ENCODE data around the gene HOXA3. TPM values are rescaled to one million over a fixed set of nuclear protein-coding genes. Genes with fewer than 3 reads are reported as not detected.

The HOXA3 gene
- total RNA-seq, 1 donor from 2014 or later: not detected

GRCh38 chr7:27128776-27129728, 23.3 kb downstream of the HOXA3 start:
- no peak for DNase-seq

- no peak for DNase-seq
Observed at GRCh38 chr7:27128034-27128433, 24.3 kb downstream of the HOXA3 start.

GRCh38 chr7:27126596-27127327, 25.6 kb downstream of the HOXA3 start:
- no peak for DNase-seq

GRCh38 chr7:27125986-27126394, 26.4 kb downstream of the HOXA3 start:
- DNase-seq: no peak

- no peak for DNase-seq
Observed at GRCh38 chr7:27124902-27125689, 27.3 kb downstream of the HOXA3 start.

- DNase-seq: no peak
Observed at GRCh38 chr7:27124096-27124901, 28.1 kb downstream of the HOXA3 start.

GRCh38 chr7:27123477-27124053, 28.8 kb downstream of the HOXA3 start:
- DNase-seq: no peak

- DNase-seq: no peak
Observed at GRCh38 chr7:27123007-27123476, 29.3 kb downstream of the HOXA3 start.

- DNase-seq: no peak
Observed at GRCh38 chr7:27122077-27122910, 30.1 kb downstream of the HOXA3 start.

- DNase-seq: no peak
Observed at GRCh38 chr7:27121684-27122076, 30.7 kb downstream of the HOXA3 start.

- no peak for DNase-seq
Observed at GRCh38 chr7:27119412-27119911, 32.9 kb downstream of the HOXA3 start.

GRCh38 chr7:27118580-27118979, 33.8 kb downstream of the HOXA3 start:
- DNase-seq: no peak

- no peak for DNase-seq
Observed at GRCh38 chr7:27117887-27118491, 34.4 kb downstream of the HOXA3 start.

- no peak for DNase-seq
Observed at GRCh38 chr7:27116962-27117886, 35.2 kb downstream of the HOXA3 start.

GRCh38 chr7:27116031-27116961, 36.1 kb downstream of the HOXA3 start:
- DNase-seq: no peak

GRCh38 chr7:27115221-27116026, 37.0 kb downstream of the HOXA3 start:
- no peak for DNase-seq

- DNase-seq: no peak
Observed at GRCh38 chr7:27114881-27115220, 37.5 kb downstream of the HOXA3 start.
